Measurements from ENCODE around the gene TSPAN1. TPM values are rescaled to one million over a fixed set of nuclear protein-coding genes. Genes with fewer than 3 reads are reported as not detected.

TSPAN1 gene
- total RNA-seq, 1 experiment from 2014 or later = 41.7 TPM

GRCh38 chr1:46186076-46186475, 11.2 kb downstream of the TSPAN1 start:
- H3K27me3 Mint-ChIP-seq (ENCODE audit: insufficient read depth, unreplicated experiment) = no peaks in the 10 kb centered on the region
- H3K36me3 Mint-ChIP-seq (ENCODE audit: insufficient read depth, unreplicated experiment) = peaks cover 43% of the 10 kb centered on the region
- BruUV-seq (replicated peaks) = no TSS peak
- H3K9me3 Mint-ChIP-seq (ENCODE audit: unreplicated experiment) = no peaks in the 10 kb centered on the region
- no peak overlapping the region for H3K4me3 Mint-ChIP-seq (ENCODE audit: unreplicated experiment)
- POLR2A ChIA-PET = interaction anchor here (6.6 kb wide), 1 partner anchor 10 kb away, joined by 125 read pairs; the partner anchor contains the start of gene POMGNT1
- H3K4me1 Mint-ChIP-seq (ENCODE audit: insufficient read depth, unreplicated experiment) = peaks cover 38% of the 10 kb centered on the region
- DNase-seq (ENCODE audit: unreplicated experiment) = no peak
- H3K27ac Mint-ChIP-seq (ENCODE audit: low read depth, unreplicated experiment) = peak overlapping the region; percentile 93
- CTCF ChIA-PET = interaction anchor here (0.7 to 1.0 kb wide), 3 partner anchors 11 to 149 kb away, joined by 3 to 4 read pairs (median 4); no protein-coding TSS in a partner anchor
- TF ChIP-seq CTCF (IDR thresholded peaks at IDR 0.05; ENCODE audit: unreplicated experiment) = no peak
- intact Hi-C loops (cut with micrococcal nuclease) = no loop called here

DNA sequence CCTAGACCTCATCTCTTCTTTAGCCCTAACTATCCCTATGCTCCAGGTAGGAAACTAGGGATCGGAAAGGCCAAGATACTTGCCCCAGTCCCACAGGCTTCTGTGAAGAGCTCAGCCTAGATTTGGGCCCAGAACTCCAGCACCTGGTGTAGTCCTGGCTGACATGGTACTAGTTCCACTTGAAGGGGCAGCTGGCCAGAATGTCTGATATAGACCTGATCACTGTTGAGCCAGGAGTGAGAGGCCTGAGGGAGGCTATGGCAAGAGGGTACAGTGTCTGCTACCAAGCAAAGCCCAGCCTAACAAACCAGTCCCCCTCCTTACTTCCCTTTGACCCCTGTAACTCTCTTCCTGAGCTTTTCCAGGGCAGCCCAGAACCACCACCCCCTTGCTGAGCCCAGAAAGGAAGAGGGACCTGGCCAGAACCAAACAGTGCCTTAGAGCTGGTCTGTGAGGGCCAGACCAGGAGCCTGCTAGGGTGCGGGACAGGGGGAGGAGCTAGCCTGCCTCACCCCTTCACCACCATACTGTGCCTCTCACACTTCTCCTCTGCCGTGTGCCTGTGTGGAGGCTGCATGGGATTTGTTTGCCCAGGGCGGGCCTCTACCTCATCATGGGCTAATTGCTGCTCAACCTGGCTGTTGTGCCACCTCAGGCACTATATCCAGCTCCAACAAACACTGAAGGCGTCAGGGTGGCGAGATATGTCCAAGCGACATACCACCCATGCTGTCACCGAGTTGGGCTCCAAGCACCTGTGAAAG, 12.4 kb downstream of the TSPAN1 start:
- H3K9me3 Mint-ChIP-seq (ENCODE audit: unreplicated experiment) = no peaks in the 10 kb centered on the region
- no TSS peak for BruUV-seq (replicated peaks)
- H3K27me3 Mint-ChIP-seq (ENCODE audit: insufficient read depth, unreplicated experiment) = no peaks in the 10 kb centered on the region
- ChIA-PET CTCF (interaction anchor here (0.6 to 2.4 kb wide), 5 partner anchors 10 to 598 kb away, joined by 3 to 10 read pairs (median 4); no protein-coding TSS in a partner anchor), POLR2A (interaction anchor here (1.1 to 2.3 kb wide), 3 partner anchors 10 to 36 kb away, joined by 3 to 8 read pairs (median 4); partner anchors contain the start of gene POMGNT1)
- intact Hi-C loops (cut with micrococcal nuclease) = no loop called here
- TF ChIP-seq CTCF (IDR thresholded peaks at IDR 0.05; ENCODE audit: unreplicated experiment) = no peak
- DNase-seq (ENCODE audit: unreplicated experiment) = no peak
- H3K27ac Mint-ChIP-seq (ENCODE audit: low read depth, unreplicated experiment) = peak overlapping the region; percentile 84
- H3K36me3 Mint-ChIP-seq (ENCODE audit: insufficient read depth, unreplicated experiment) = peaks cover 44% of the 10 kb centered on the region
- H3K4me1 Mint-ChIP-seq (ENCODE audit: insufficient read depth, unreplicated experiment) = peaks cover 38% of the 10 kb centered on the region
- no peak overlapping the region for H3K4me3 Mint-ChIP-seq (ENCODE audit: unreplicated experiment)

DNA sequence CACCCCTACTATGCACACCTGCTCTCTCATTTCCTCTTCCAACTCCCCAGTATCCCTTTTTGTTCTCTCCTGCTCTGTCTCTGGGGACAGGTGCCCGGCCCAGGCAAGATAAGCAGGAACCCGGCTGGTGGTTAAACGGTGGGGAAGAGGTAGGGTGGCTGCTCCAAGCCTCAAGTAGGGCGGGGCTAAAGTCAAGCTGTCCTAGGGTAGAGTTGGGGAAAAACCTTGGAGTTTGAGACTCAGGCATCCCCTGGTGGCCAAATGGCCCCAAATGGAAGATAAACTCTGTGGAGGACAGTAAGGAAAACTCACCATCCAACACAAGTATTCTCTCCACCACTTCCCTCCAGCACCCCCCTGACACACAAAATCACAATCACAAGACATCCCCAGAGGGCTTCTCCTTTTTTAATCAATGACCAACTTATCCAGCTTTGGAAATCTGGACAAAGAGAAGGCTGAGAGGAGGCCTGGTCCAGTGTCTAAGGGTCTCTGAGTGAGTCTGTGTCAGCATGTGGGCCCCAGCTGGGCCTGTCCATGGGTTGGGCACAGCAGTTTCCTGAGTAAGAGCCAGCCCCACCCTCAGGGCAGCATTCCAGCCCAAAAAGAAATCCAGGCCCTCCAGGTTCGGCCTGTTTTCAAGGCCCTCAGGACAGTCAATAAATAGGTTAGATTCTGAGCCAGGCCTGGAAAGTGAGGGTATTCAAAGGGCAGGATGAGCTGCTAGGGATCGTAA, 13.6 kb downstream of the TSPAN1 start:
- TF ChIP-seq CTCF (IDR thresholded peaks at IDR 0.05; ENCODE audit: unreplicated experiment) = no peak
- BruUV-seq (replicated peaks) = TSS peak; percentile 31
- no peak for DNase-seq (ENCODE audit: unreplicated experiment)
- ChIA-PET CTCF (interaction anchor here (1.0 to 4.5 kb wide), 3 partner anchors 7 to 35 kb away, joined by 3 to 23 read pairs (median 10); no protein-coding TSS in a partner anchor), POLR2A (interaction anchor here (0.6 to 2.3 kb wide), 9 partner anchors 8 to 503 kb away, joined by 3 to 8 read pairs (median 4); partner anchors contain the start of gene POMGNT1)
- H3K27ac Mint-ChIP-seq (ENCODE audit: low read depth, unreplicated experiment) = peak overlapping the region; percentile 84
- H3K36me3 Mint-ChIP-seq (ENCODE audit: insufficient read depth, unreplicated experiment) = peaks cover 56% of the 10 kb centered on the region
- H3K4me3 Mint-ChIP-seq (ENCODE audit: unreplicated experiment) = no peak overlapping the region
- no peaks in the 10 kb centered on the region for H3K9me3 Mint-ChIP-seq (ENCODE audit: unreplicated experiment)
- intact Hi-C loops (cut with micrococcal nuclease) = no loop called here
- no peaks in the 10 kb centered on the region for H3K27me3 Mint-ChIP-seq (ENCODE audit: insufficient read depth, unreplicated experiment)
- peaks cover 38% of the 10 kb centered on the region for H3K4me1 Mint-ChIP-seq (ENCODE audit: insufficient read depth, unreplicated experiment)

DNA sequence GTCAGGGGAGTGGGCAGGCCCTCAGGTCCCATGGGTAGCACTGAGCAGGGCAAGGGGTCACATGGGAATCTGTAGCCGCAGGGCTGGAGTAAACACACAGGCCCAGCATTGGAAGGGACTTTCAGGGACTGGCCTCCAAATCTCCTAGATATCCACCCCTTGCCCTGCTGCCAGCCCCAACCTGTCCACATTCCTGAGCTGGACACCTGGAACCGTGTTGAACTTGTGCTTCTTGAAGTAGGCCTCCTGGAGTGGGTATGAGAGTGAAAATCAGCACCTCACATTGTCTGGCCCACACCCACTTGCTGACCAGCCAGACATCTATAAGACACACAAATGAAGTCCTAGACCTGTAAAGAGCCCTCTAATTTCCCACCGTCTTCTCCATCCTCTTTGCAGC, 15.7 kb downstream of the TSPAN1 start:
- intact Hi-C loops (cut with micrococcal nuclease) = no loop called here
- H3K36me3 Mint-ChIP-seq (ENCODE audit: insufficient read depth, unreplicated experiment) = peaks cover 58% of the 10 kb centered on the region
- no peak overlapping the region for H3K4me3 Mint-ChIP-seq (ENCODE audit: unreplicated experiment)
- no peak for TF ChIP-seq CTCF (IDR thresholded peaks at IDR 0.05; ENCODE audit: unreplicated experiment)
- H3K27ac Mint-ChIP-seq (ENCODE audit: low read depth, unreplicated experiment) = no peak overlapping the region
- H3K4me1 Mint-ChIP-seq (ENCODE audit: insufficient read depth, unreplicated experiment) = peaks cover 28% of the 10 kb centered on the region
- no TSS peak for BruUV-seq (replicated peaks)
- DNase-seq (ENCODE audit: unreplicated experiment) = no peak
- ChIA-PET POLR2A (interaction anchor here (0.8 to 10.5 kb wide), 5 partner anchors 8 to 502 kb away, joined by 4 to 125 read pairs (median 5); no protein-coding TSS in a partner anchor), CTCF (interaction anchor here (0.6 to 4.5 kb wide), 4 partner anchors 9 to 154 kb away, joined by 3 to 23 read pairs (median 12); no protein-coding TSS in a partner anchor)
- no peaks in the 10 kb centered on the region for H3K9me3 Mint-ChIP-seq (ENCODE audit: unreplicated experiment)
- H3K27me3 Mint-ChIP-seq (ENCODE audit: insufficient read depth, unreplicated experiment) = no peaks in the 10 kb centered on the region
